ENCODE measurements around the gene PLA2G3. TPM values are rescaled to one million over a fixed set of nuclear protein-coding genes. Genes with fewer than 3 reads are reported as not detected.

PLA2G3 gene
- total and polyA plus RNA-seq, 2 of the 8 experiments (the other 6 are each of a cell fraction or from before 2014, with no cell fraction given) = 18.1 to 25.9 TPM

- TF ChIP-seq CHD7 (IDR thresholded peaks at IDR 0.05; ENCODE audit: insufficient replicate concordance, low read length) = no peak
- no peak for TF ChIP-seq SUZ12 (IDR thresholded peaks at IDR 0.05; ENCODE audit: low read length)
- no peak for TF ChIP-seq CBX8 (IDR thresholded peaks at IDR 0.05; ENCODE audit: borderline replicate concordance, low read depth, low read length)
- no peak for TF ChIP-seq POLR2A (IDR thresholded peaks at IDR 0.05; ENCODE audit: control extremely low read depth in 1 of 2, low read depth in 2 of 2, low read length in 2 of 2)
- TF ChIP-seq E2F6 (IDR thresholded peaks at IDR 0.05) = no peak
These were observed 43.7 kb upstream of the PLA2G3 start (continued) for GRCh38 chr22:31184015-31184414.

Data from H1 (cell line).